ENCODE data around the gene SERPINC1. TPM values are rescaled to one million over a fixed set of nuclear protein-coding genes. Genes with fewer than 3 reads are reported as not detected.

The SERPINC1 gene
- total and polyA plus RNA-seq, 7 donors, result 0.08 to 5.3 (median 0.37) TPM; not detected in 3

- Histone ChIP-seq H3K9me3 (no peaks in the 10 kb centered on the region), H3K36me3 (ENCODE audit: insufficient read depth in 1 of 2, low read depth in 1 of 2) (no peaks in the 10 kb centered on the region), H3K27me3 (ENCODE audit: insufficient read depth in 3 of 3, low read length in 2 of 3) (no peaks in the 10 kb centered on the region), H3K27ac (no peak overlapping the region), H3K4me3 (no peak overlapping the region), H3K4me1 (no peaks in the 10 kb centered on the region)
- intact Hi-C loops (cut with DNase I), result no loop called here
- no peak for DNase-seq
- TF ChIP-seq CTCF (IDR thresholded peaks at IDR 0.05), result no peak
- ATAC-seq, result no peak
- 93 to 96% (median 94%) methylated on average over 8 of the region's 8 CpGs for WGBS, 3 donors
These were observed 8.4 kb upstream of the SERPINC1 start for GRCh38 chr1:173925306-173926242.

GRCh38 chr1:173920861-173921260, 3.7 kb upstream of the SERPINC1 start:
- no peaks in the 10 kb centered on the region for H3K36me3 ChIP-seq (ENCODE audit: insufficient read depth in 1 of 2, low read depth in 1 of 2)
- no peak for TF ChIP-seq CTCF (IDR thresholded peaks at IDR 0.05)
- ATAC-seq (no peak), DNase-seq (no peak)
- H3K27ac ChIP-seq, result no peak overlapping the region
- no peaks in the 10 kb centered on the region for H3K4me1 ChIP-seq
- intact Hi-C loops (cut with DNase I), result no loop called here
- 86 to 88% (median 87%) methylated on average over 5 of the region's 5 CpGs for WGBS, 3 donors
- no peaks in the 10 kb centered on the region for H3K9me3 ChIP-seq
- no peaks in the 10 kb centered on the region for H3K27me3 ChIP-seq (ENCODE audit: insufficient read depth in 3 of 3, low read length in 2 of 3)
- H3K4me3 ChIP-seq, result no peak overlapping the region

DNA sequence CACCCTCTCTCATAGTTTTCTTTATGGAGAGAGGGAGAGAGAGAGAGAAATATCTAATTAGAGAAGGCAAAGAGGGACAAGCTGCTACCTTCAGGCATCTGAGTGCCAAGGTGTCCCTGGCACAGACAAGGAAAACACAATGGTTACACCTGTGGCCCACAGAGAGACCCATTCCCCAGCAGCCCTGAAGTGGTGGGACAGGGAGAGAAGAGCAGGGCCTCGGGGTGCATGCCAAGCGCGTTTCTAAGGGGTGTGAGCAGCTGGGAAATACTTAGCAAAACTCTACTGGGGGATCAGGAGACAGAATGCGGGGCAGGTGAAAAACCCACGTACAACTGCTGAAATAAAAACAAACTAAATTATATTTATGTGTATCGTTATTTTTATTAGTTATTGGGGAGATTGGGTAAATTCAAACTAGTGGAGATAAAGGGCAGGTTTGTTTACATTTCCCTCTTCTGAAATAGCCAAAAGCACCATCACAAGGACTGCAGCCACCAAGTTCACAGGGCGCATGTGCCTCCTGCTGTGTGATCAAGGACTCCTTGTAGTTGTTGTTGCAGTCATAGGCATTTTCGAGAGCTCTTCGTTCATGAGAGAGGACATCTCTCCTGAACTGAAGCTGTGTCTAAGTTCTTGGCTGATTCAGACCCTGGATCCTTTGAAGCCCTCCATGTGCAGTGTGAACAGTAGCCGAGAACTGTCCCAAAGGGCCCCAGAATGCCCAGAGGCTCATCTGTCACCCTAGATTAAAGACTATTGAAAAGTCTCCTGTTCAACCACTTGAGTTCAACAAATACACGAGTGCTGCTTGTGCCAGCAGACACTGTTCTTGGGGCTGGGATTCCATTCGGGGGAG, 737 bp upstream of the SERPINC1 start:
- ATAC-seq (no peak), DNase-seq (no peak)
- Histone ChIP-seq H3K4me1 (no peaks in the 10 kb centered on the region), H3K4me3 (no peak overlapping the region), H3K9me3 (no peaks in the 10 kb centered on the region), H3K27ac (no peak overlapping the region), H3K36me3 (ENCODE audit: insufficient read depth in 1 of 2, low read depth in 1 of 2) (no peaks in the 10 kb centered on the region), H3K27me3 (ENCODE audit: insufficient read depth in 3 of 3, low read length in 2 of 3) (no peaks in the 10 kb centered on the region)
- WGBS, 3 donors, result 82 to 89% (median 83%) methylated on average over 12 of the region's 12 CpGs
- no peak for TF ChIP-seq CTCF (IDR thresholded peaks at IDR 0.05)
- intact Hi-C loops (cut with DNase I), result no loop called here

GRCh38 chr1:173916667-173917066, 460 bp downstream of the SERPINC1 start:
- WGBS, 3 donors, result 71 to 77% (median 75%) methylated on average over 4 of the region's 4 CpGs
- Histone ChIP-seq H3K27ac (no peak overlapping the region), H3K4me1 (no peaks in the 10 kb centered on the region), H3K27me3 (ENCODE audit: insufficient read depth in 3 of 3, low read length in 2 of 3) (no peaks in the 10 kb centered on the region), H3K9me3 (no peaks in the 10 kb centered on the region), H3K4me3 (no peak overlapping the region), H3K36me3 (ENCODE audit: insufficient read depth in 1 of 2, low read depth in 1 of 2) (no peaks in the 10 kb centered on the region)
- DNase-seq (no peak), ATAC-seq (no peak)
- TF ChIP-seq CTCF (IDR thresholded peaks at IDR 0.05), result no peak
- intact Hi-C loops (cut with DNase I), result no loop called here
